PC-9 (cell line): ENCODE data around the gene ARID4A.

Experiments
- EZH2 ChIP-seq: fragments of 200-600 bp; sonication (generic); IDR thresholded peaks from 2 replicates; pipeline ENCODE4 v1.8.0; 2017; ENCODE audit warnings: antibody characterized with exemption, low read depth
- TF ChIP-seq, protein P1 (sequence below): fragments of 200-600 bp; sonication (generic); conservative IDR thresholded peaks from 2 replicates; pipeline ENCODE4 v1.6.1; 2017; ENCODE audit warnings: mixed run types, antibody characterized with exemption, mild to moderate bottlenecking, moderate library complexity

DNA sequence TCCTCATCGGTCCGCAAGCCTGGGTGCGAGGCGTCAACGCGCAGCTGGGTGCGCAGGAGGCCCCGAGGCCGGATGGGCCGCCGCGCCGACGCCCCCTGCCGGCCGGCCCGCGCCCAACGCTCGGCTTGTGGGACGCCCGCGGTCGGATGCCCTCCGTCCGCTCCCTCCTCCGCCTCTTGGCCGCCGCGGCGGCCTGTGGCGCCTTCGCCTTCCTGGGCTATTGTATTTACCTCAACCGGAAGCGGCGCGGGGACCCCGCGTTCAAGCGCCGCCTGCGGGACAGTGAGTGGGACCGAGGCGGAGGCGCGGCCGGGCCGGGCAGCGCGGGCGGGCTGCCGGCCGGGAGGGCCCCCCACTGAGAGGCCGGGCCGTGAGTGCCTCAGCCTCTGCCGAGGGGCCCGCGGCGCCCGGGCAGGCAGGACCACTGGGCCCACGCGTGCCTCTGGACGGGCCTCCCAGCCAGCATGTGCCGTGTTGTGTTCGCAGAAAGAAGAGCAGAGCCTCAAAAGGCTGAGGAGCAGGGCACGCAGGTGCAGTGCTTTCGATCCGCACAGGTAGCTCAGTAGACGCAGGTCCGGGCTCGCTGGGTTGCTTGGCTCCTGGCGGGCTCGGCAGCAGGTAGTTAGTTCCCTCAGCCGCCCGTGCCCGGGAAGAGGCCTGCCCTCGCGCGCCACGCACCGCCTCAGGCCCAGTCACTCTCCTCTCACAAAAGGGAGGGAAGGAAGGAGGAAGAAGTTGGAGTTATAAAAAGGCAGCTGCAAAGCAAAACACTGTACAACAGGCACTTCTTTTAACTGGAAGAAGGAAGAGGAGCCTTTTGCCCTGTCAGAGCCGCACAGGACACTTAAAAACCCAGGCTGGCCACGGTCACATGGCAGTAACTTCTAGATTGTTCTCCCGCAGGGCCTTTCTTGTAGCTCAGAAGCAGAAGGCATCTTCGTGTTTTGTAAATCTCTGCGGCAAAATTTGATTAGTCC lies 97.7 kb downstream of the ARID4A start, which contains the start of gene TOMM20L:
- TF ChIP-seq, protein P1, sequence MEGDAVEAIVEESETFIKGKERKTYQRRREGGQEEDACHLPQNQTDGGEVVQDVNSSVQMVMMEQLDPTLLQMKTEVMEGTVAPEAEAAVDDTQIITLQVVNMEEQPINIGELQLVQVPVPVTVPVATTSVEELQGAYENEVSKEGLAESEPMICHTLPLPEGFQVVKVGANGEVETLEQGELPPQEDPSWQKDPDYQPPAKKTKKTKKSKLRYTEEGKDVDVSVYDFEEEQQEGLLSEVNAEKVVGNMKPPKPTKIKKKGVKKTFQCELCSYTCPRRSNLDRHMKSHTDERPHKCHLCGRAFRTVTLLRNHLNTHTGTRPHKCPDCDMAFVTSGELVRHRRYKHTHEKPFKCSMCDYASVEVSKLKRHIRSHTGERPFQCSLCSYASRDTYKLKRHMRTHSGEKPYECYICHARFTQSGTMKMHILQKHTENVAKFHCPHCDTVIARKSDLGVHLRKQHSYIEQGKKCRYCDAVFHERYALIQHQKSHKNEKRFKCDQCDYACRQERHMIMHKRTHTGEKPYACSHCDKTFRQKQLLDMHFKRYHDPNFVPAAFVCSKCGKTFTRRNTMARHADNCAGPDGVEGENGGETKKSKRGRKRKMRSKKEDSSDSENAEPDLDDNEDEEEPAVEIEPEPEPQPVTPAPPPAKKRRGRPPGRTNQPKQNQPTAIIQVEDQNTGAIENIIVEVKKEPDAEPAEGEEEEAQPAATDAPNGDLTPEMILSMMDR: peak; percentile 67; the same call in 1 of the 2 replicates
- TF ChIP-seq EZH2: no peak
